HG03575 (cell line): ENCODE measurements around the gene DAPK1.

ENCODE experiments used
- ATAC-seq: cut with Tn5 transposase; IDR thresholded peaks from one replicate; pipeline ENCODE4 v1.9.1; 2021; ENCODE audit not compliant: unreplicated experiment, insufficient number of reproducible peaks, low FRiP score; ENCODE audit errors: extremely low read depth

Gene DAPK1

GRCh38 chr9:87670572-87671264 lies 173.1 kb downstream of the DAPK1 start:
- no peak for ATAC-seq

DNA sequence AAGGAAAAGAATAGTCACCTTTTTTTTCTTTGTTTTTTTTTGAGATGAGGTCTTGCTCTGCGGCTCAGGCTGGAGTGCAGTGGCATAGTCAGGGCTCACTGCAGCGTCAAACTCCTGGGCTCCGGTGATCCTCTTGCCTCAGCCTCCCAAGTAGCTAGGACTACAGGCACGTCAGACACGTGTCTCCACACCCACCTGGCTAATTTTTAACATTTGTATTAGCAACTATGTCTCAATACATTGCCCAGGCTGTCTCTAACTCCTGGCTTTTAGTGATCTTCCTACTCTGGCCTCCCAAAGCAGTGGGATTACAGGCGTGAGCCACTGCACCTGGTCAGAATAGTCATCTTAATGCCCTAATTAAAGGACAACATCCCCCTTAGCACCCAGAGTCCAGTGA lies 173.8 kb downstream of the DAPK1 start:
- ATAC-seq: no peak

GRCh38 chr9:87671925-87672324 lies 174.3 kb downstream of the DAPK1 start:
- ATAC-seq: no peak

- no peak for ATAC-seq
Measured at GRCh38 chr9:87672586-87672985, 174.9 kb downstream of the DAPK1 start.

GRCh38 chr9:87673446-87674120 lies 175.9 kb downstream of the DAPK1 start:
- ATAC-seq: no peak

DNA sequence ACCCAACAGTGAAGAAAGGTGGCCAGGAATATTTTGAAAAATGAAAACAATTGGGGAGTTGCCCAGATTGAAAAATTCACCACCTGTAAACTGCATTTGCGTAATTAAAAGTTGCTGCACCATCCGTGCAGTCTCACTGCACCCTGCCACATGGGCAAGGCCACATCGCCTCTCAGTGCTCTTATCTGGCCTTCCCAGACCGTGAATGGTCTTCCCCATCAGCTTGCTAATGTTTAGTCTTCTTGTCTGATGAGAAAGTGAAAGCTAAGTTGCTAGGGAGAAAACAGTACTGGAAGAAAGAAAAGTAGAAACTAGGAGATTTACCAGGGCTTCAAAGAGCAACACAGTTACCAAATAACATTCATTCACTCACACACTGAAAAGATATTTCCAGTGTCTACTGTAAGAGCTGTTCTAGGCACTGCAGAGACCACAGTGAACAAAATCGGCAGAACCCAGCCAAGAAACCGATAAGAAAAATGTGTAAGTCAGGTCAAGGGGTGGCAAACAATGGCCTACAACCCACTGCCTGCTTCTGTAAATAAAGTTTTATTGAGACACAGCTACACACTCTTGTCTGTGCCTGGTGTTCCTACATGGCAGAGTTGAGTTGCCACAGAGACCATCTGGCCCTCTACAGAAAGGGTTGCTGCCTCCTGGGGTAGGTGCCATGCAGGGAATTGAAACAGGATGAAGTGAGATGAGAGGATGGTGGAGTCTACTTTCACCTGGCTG lies 177.1 kb downstream of the DAPK1 start:
- no peak for ATAC-seq

GRCh38 chr9:87675906-87676515 lies 178.3 kb downstream of the DAPK1 start:
- no peak for ATAC-seq

- ATAC-seq: no peak
Measured at GRCh38 chr9:87676976-87677775, 179.5 kb downstream of the DAPK1 start.

GRCh38 chr9:87677776-87678587 lies 180.3 kb downstream of the DAPK1 start:
- ATAC-seq: no peak

DNA sequence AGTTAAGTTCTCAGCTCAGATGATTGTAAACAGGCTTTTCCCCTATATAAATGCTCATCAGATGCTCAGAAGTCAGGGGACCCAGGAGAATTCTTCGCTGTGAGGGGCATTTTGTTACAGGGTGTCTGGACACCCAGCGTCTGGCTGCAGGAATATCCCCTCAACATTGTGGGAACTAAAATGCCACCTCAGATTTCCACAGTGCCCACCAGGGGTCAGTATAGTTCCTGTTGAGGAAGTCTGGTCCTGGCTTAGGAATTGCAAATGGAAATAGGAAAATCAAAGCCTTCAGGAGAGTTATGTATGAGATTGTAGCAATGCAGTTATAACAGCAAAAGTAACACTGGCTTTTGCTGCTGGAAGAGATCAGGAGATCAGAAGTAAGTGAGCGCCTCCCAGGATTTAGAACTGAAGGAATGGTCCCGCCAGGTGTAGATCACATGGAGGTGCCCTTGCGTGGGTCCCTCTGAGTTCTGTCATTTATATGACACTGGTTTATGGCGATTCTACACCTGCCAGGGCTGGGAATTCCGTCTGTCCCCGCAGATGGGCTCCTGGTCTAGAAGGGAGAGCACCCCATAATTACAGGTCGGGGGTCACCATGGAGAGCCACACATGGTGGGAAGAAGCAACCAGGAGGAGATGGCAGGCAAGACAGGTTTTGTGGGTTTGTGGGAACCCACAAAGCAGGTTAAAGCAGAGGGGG lies 181.1 kb downstream of the DAPK1 start:
- ATAC-seq: no peak

- no peak for ATAC-seq
Measured at GRCh38 chr9:87681271-87682061, 183.8 kb downstream of the DAPK1 start.

DNA sequence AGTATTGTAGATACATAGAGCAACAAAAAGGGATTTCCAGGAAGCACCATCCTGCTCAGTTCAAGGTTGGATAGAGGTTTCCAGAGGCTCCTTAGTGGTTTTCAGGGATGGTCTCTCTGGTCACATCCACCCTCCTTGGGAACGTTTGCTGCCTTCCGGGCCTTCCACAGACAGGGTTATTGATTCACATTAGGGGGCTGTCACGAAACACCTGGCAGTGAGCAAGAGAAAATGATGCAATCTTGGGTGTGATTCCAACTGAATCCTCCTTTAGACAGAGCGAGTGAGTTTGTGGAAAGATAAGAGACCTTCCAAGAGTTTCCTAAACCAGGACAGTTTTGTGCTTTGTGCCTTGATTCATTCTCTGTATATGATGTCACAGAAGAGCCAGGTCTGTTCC lies 184.4 kb downstream of the DAPK1 start:
- no peak for ATAC-seq

DNA sequence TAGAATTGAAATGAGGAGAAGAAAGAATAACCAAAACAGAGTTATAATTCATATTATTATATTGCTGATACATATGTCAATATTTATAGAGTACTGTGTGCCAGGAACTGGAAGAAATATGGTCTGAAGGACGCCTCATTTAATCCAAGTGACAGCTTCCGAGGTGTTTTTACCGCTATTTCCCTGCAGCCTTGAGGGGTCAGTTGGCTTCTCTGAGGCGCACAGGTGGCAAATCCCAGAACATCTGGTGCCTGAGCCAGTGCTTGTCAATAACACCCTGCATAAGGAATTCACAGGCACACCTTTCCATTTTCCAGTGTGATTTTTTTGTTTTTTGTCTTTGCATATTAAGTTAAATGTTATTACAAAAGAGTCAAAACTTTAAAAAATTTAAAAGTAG lies 185.0 kb downstream of the DAPK1 start:
- no peak for ATAC-seq

DNA sequence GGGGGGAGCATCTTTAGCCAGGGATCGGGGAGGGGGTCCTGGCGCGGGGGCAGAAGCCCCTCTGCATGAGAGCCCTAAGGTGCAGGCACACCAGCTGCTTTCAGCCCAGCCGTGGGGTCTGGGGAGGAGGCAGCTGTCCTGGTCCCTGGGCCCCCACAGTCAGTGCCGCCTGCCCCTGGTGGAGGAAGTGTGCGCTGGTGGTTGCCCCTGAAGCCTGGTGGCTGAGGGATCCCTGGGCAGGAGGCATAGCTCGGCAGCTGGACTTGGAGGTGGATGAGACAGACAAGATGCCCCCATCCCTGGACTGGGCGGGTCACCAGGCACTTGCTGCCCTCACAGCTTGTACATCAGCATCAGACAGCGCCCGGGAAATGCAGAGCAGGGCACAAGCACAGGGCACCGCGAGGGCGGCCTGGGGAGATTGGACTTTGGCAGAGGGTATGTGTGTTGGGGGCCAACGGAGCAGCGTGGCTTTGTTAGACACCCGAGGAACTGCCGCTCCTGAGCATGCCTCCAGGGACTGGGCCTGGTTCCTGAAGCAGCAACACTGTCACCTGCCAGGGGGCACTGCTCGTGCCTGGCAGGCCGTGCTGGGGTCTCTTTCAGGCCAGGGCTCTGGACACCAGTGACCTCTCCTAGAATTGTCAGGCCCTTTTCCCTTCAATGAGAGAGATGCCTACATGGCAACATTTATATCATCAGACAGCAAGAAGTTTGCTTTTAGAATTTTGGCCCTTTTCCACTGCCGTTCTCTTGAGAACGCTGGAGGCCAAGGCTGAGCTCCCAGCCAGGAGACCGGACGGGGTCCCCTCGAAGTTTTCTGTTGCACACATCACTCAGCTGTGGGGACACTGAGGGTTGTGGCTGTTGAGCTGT lies 186.3 kb downstream of the DAPK1 start:
- ATAC-seq: no peak

DNA sequence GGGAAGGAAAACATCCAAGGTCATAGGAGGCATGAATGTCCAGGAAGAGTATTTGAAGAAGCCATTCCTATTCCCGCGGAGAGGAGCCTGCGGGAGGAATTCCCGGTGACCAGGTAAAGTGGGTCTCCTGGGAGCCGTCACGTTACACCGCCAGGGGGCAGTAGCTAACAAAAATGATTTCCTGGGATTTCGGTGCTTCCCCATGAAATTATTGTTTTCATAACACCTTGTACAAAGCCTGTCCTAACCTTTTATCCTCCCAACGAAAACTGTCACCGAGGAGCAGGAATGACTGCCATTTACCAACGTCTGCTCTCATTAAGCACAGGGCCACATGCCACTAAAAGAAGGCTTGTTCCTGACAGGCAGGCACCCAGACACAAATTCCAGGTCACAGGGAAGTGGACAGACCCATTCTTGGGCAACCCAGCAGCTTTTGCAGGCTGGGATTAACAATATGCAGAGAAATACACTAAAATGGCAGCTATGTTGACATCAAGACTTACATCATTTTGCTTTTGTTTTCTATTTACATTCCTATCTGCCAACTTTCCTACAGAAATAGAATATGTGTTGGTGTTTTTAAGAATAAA lies 187.1 kb downstream of the DAPK1 start:
- no peak for ATAC-seq

DNA sequence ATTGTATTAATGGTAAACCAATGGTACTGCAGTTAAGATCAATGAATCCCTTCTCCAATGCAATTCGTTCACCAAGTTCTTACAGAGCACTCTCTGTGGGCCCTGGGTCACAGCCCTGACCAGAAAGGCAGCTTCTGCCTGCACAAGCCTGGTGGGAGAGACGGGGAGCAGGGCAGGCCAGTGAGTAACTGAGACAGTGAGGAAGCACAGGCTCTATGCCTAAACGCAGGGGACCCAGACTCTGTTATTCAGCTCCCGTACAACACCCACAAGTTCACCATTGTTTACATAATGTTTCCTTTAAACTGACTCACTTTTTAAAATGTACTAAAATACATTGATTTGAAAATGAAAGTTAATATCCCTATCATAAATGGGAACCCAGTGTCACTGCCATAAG lies 187.8 kb downstream of the DAPK1 start:
- ATAC-seq: no peak
